Trophoblast cell (in vitro differentiated cells and primary cell): ENCODE data around the gene IFT22.
"Not testable (repeated sequence)": the region's sequence is repeated elsewhere in the genome, so short reads cannot be mapped to it uniquely, and the experiment has no call there.

ENCODE experiments used
- DNase-seq, 2 donors: peaks; one replicate each; pipeline ENCODE4 v3.0.0-alpha.2; 2016
- H2AFZ ChIP-seq: 2 replicates; pipeline ENCODE4 v1.6.1; 2013; ENCODE audit warnings: low read length, moderate library complexity, mild to moderate bottlenecking; ENCODE audit not compliant: insufficient read depth, poor library complexity
- H2AK5ac ChIP-seq: 2 replicates; pipeline ENCODE4 v1.6.1; 2013; ENCODE audit warnings: mild to moderate bottlenecking, low read length
- H2BK120ac ChIP-seq: 2 replicates; pipeline ENCODE4 v1.6.1; 2013; ENCODE audit warnings: low read length, mild to moderate bottlenecking, moderate library complexity; ENCODE audit not compliant: insufficient read depth, poor library complexity
- H2BK12ac ChIP-seq: 2 replicates; pipeline ENCODE4 v1.6.1; 2013; ENCODE audit warnings: mild to moderate bottlenecking, low read length, moderate library complexity
- H2BK5ac ChIP-seq: 2 replicates; pipeline ENCODE4 v1.6.1; 2013; ENCODE audit warnings: low read length, low read depth, moderate library complexity, mild to moderate bottlenecking; ENCODE audit not compliant: poor library complexity
- H3K14ac ChIP-seq: 2 replicates; pipeline ENCODE4 v1.6.1; 2013; ENCODE audit warnings: mild to moderate bottlenecking, low read length
- H3K18ac ChIP-seq: 2 replicates; pipeline ENCODE4 v1.6.1; 2013; ENCODE audit warnings: mild to moderate bottlenecking, low read length
- H3K23ac ChIP-seq: 2 replicates; pipeline ENCODE4 v1.6.1; 2013; ENCODE audit warnings: low read length
- H3K27ac ChIP-seq: 2 replicates; pipeline ENCODE4 v1.5.1; 2013; ENCODE audit warnings: low read depth, mild to moderate bottlenecking, inconsistent platforms, low read length, moderate library complexity
- H3K27me3 ChIP-seq: 2 replicates; pipeline ENCODE4 v1.6.1; 2013; ENCODE audit warnings: inconsistent platforms, mild to moderate bottlenecking, low read length, moderate library complexity; ENCODE audit not compliant: insufficient read depth
- H3K36me3 ChIP-seq, 2 experiments: 1 replicate in 1 of 2; 2 replicates in 1 of 2; pipeline ENCODE4 v1.6.1; 2013; ENCODE audit warnings: low read length in 2 of 2, mild to moderate bottlenecking in 2 of 2, moderate library complexity in 1 of 2; ENCODE audit not compliant: insufficient read depth in 2 of 2, control insufficient read depth in 1 of 2
- H3K4ac ChIP-seq: 2 replicates; pipeline ENCODE4 v1.6.1; 2013; ENCODE audit warnings: low read depth, mild to moderate bottlenecking, low read length, moderate library complexity
- H3K4me1 ChIP-seq, 2 experiments: 1 replicate in 1 of 2; 2 replicates in 1 of 2; pipeline ENCODE4 v1.6.1; 2013; ENCODE audit warnings: low read length in 2 of 2, mild to moderate bottlenecking in 2 of 2, moderate library complexity in 1 of 2; ENCODE audit not compliant: insufficient read depth in 2 of 2, control insufficient read depth in 1 of 2
- H3K4me2 ChIP-seq: 2 replicates; pipeline ENCODE4 v1.6.1; 2013; ENCODE audit warnings: inconsistent platforms, mild to moderate bottlenecking, low read length, moderate library complexity
- H3K4me3 ChIP-seq: 2 replicates; pipeline ENCODE4 v1.5.1; 2013; ENCODE audit warnings: mild to moderate bottlenecking, low read depth, low read length, inconsistent platforms
- H3K79me1 ChIP-seq: one replicate; pipeline ENCODE4 v1.6.1; 2013; ENCODE audit warnings: low read length
- H3K79me2 ChIP-seq: 2 replicates; pipeline ENCODE4 v1.6.1; 2013; ENCODE audit warnings: low read length, mild to moderate bottlenecking; ENCODE audit not compliant: control insufficient read depth, insufficient read depth, poor library complexity
- H3K9ac ChIP-seq: 2 replicates; pipeline ENCODE4 v1.6.1; 2013; ENCODE audit warnings: mild to moderate bottlenecking, low read length
- H3K9me3 ChIP-seq: 2 replicates; pipeline ENCODE4 v1.6.1; 2013; ENCODE audit warnings: low read depth, mild to moderate bottlenecking, control low read depth, inconsistent platforms, low read length; ENCODE audit not compliant: insufficient read depth
- H4K12ac ChIP-seq: 2 replicates; pipeline ENCODE4 v1.6.1; 2013; ENCODE audit warnings: low read depth, mild to moderate bottlenecking, low read length, moderate library complexity
- H4K8ac ChIP-seq: 2 replicates; pipeline ENCODE4 v1.6.1; 2013; ENCODE audit warnings: low read depth, mild to moderate bottlenecking, low read length, moderate library complexity
- H4K91ac ChIP-seq: one replicate; pipeline ENCODE4 v1.6.1; 2013; ENCODE audit warnings: low read depth, mild to moderate bottlenecking, low read length, moderate library complexity
- WGBS: extraction: QIAGEN DNeasy Blood & Tissue Kit; methylation state at CpG from one replicate; pipeline ENCODE4 v1.1.7; 2013; ENCODE audit warnings: missing lambda C conversion rate; ENCODE audit not compliant: insufficient read length, insufficient coverage; ENCODE audit errors: extremely low coverage; 5-methylcytosine and 5-hydroxymethylcytosine counted together

The IFT22 gene

GRCh38 chr7:101289687-101290086 lies 31.9 kb downstream of the IFT22 start:
- not testable (repeated sequence) for H3K23ac ChIP-seq

GRCh38 chr7:101288439-101288838 lies 33.2 kb downstream of the IFT22 start:
- no peaks in the 10 kb centered on the region for H3K9me3 ChIP-seq
- H3K23ac ChIP-seq, result no peak overlapping the region
- H3K27ac ChIP-seq, result no peak overlapping the region
- H3K79me1 ChIP-seq, result no peaks in the 10 kb centered on the region
- no peak overlapping the region for H2BK120ac ChIP-seq
- H3K4ac ChIP-seq, result no peak overlapping the region
- no peak overlapping the region for H3K14ac ChIP-seq
- H2AFZ ChIP-seq, result no peak overlapping the region
- no peak overlapping the region for H2AK5ac ChIP-seq
- no peak overlapping the region for H3K18ac ChIP-seq
- H3K4me2 ChIP-seq, result no peak overlapping the region
- no peak overlapping the region for H3K9ac ChIP-seq
- H3K4me1 ChIP-seq, result no peaks in the 10 kb centered on the region
- no peak overlapping the region for H4K12ac ChIP-seq
- no CpG with 5 or more reads among the region's 3 CpGs for WGBS
- no peaks in the 10 kb centered on the region for H3K79me2 ChIP-seq
- no peak overlapping the region for H2BK5ac ChIP-seq
- H4K91ac ChIP-seq, result no peak overlapping the region
- no peak overlapping the region for H2BK12ac ChIP-seq
- H3K4me3 ChIP-seq, result no peak overlapping the region
- no peaks in the 10 kb centered on the region for H3K36me3 ChIP-seq
- no peak overlapping the region for H4K8ac ChIP-seq
- DNase-seq, result no peak
- H3K27me3 ChIP-seq, result peaks cover 7% of the 10 kb centered on the region

More at GRCh38 chr7:101289687-101290086, 31.9 kb downstream of the IFT22 start:
- not testable (repeated sequence) for H2BK12ac ChIP-seq, H3K36me3 ChIP-seq, H4K12ac ChIP-seq, H2BK5ac ChIP-seq, H3K4ac ChIP-seq, H3K4me3 ChIP-seq, H2AK5ac ChIP-seq, H4K91ac ChIP-seq, H4K8ac ChIP-seq, H3K4me2 ChIP-seq, DNase-seq, H3K79me2 ChIP-seq, H2BK120ac ChIP-seq, H2AFZ ChIP-seq, H3K9me3 ChIP-seq, H3K4me1 ChIP-seq, H3K14ac ChIP-seq, H3K27ac ChIP-seq, H3K18ac ChIP-seq, H3K9ac ChIP-seq, H3K79me1 ChIP-seq
- H3K27me3 ChIP-seq, result peaks cover 16% of the 10 kb centered on the region
- WGBS, result no CpG with 5 or more reads among the region's 4 CpGs

GRCh38 chr7:101287032-101287431 lies 34.6 kb downstream of the IFT22 start:
- no peak overlapping the region for H3K18ac ChIP-seq
- no peak overlapping the region for H3K14ac ChIP-seq
- H2BK120ac ChIP-seq, result no peak overlapping the region
- WGBS, result no CpG with 5 or more reads among the region's 6 CpGs
- H2AFZ ChIP-seq, result no peak overlapping the region
- H2BK5ac ChIP-seq, result no peak overlapping the region
- no peaks in the 10 kb centered on the region for H3K36me3 ChIP-seq
- no peak overlapping the region for H3K4ac ChIP-seq
- no peak overlapping the region for H4K12ac ChIP-seq
- no peaks in the 10 kb centered on the region for H3K4me1 ChIP-seq
- H3K27ac ChIP-seq, result no peak overlapping the region
- no peak overlapping the region for H3K9ac ChIP-seq
- no peaks in the 10 kb centered on the region for H3K27me3 ChIP-seq
- H2BK12ac ChIP-seq, result no peak overlapping the region
- H2AK5ac ChIP-seq, result no peak overlapping the region
- no peaks in the 10 kb centered on the region for H3K79me1 ChIP-seq
- no peak overlapping the region for H4K91ac ChIP-seq
- no peak overlapping the region for H3K23ac ChIP-seq
- H3K79me2 ChIP-seq, result no peaks in the 10 kb centered on the region
- H3K4me3 ChIP-seq, result no peak overlapping the region
- no peaks in the 10 kb centered on the region for H3K9me3 ChIP-seq
- no peak for DNase-seq
- no peak overlapping the region for H4K8ac ChIP-seq
- H3K4me2 ChIP-seq, result no peak overlapping the region

- H3K14ac ChIP-seq, H3K9ac ChIP-seq, H4K12ac ChIP-seq, H2AK5ac ChIP-seq, H3K9me3 ChIP-seq, H3K4me1 ChIP-seq, H3K79me1 ChIP-seq, H3K27me3 ChIP-seq, H2AFZ ChIP-seq, DNase-seq, H3K79me2 ChIP-seq, H2BK5ac ChIP-seq, H3K27ac ChIP-seq, H2BK120ac ChIP-seq, H2BK12ac ChIP-seq, H3K36me3 ChIP-seq, H3K18ac ChIP-seq, H4K91ac ChIP-seq, H3K23ac ChIP-seq, H4K8ac ChIP-seq, H3K4me3 ChIP-seq, H3K4me2 ChIP-seq, H3K4ac ChIP-seq: not testable (repeated sequence)
- WGBS, result no CpG with 5 or more reads among the region's 3 CpGs
These were observed 35.7 kb downstream of the IFT22 start for GRCh38 chr7:101285880-101286279.
